ENCODE data around the gene DCTN2.
"Not testable (repeated sequence)": the region's sequence is repeated elsewhere in the genome, so short reads cannot be mapped to it uniquely, and the experiment has no call there.

The DCTN2 gene

DNA sequence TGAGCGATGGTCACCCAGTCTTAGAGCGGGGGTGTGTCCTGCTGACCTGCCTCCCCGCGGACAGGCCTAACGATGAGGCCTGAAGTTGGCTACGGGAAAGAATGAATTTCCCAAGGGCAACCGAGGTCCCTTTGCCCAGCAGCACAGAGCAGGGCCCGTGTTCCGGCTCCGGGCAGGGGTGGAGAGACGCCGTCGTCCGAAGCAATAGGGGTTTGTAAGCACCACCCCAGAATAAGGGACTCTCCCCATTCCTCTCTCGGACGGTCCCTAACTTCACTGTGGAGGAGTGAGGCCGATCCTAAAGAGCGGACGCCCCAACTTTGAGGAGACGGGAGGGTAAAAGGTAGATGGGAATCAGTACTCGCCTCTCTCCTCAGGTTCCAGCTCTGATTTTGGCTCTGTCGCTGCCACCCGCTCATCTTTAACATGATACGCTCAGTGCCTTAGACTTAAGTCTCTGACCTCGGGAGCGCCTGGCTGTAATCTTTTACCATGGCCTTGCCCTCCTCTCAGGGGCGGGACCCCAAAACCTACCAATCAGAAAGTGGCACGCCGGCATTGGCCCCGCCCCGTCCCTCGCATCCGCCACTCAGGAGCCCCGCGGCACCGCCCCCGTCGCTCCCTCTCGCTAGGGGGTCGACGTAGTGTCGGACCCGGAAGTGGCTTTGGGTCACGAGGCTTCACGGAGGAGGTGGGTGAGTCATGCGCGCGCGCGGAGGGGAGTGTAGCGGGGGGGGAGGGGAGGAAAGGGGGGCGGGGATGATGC lies 26.8 kb downstream of the DCTN2 start, which contains the start of gene DDIT3:
Gene DDIT3 (minus strand): TSS at position 462 of the 766 bp plus-strand sequence. CDS start 3,108 bp downstream, outside the sequence.
- peak; percentile 98 for DNase-seq (ENCODE audit: low spot score)
- TF ChIP-seq, protein P1, sequence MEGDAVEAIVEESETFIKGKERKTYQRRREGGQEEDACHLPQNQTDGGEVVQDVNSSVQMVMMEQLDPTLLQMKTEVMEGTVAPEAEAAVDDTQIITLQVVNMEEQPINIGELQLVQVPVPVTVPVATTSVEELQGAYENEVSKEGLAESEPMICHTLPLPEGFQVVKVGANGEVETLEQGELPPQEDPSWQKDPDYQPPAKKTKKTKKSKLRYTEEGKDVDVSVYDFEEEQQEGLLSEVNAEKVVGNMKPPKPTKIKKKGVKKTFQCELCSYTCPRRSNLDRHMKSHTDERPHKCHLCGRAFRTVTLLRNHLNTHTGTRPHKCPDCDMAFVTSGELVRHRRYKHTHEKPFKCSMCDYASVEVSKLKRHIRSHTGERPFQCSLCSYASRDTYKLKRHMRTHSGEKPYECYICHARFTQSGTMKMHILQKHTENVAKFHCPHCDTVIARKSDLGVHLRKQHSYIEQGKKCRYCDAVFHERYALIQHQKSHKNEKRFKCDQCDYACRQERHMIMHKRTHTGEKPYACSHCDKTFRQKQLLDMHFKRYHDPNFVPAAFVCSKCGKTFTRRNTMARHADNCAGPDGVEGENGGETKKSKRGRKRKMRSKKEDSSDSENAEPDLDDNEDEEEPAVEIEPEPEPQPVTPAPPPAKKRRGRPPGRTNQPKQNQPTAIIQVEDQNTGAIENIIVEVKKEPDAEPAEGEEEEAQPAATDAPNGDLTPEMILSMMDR (IDR thresholded peaks at IDR 0.05; ENCODE audit: borderline replicate concordance, control extremely low read depth, extremely low read depth, insufficient read depth, missing control alignments), result no peak
- in situ Hi-C loops (cut with MboI; ENCODE audit: low sequenced_read_pairs, unreplicated experiment), result no loop called here

DNA sequence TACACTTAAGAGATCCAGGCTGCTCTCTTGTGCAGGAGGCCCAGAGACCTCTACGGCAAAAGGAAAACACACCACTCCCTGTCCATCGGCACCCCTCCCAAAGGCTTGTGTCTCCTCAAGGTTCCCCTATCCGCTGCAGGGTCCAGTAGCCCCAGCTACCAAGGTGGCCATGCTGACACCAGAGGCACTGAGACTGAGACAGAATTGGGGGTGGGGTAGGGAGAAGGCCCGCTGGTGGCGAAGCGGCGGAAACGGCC lies 27.3 kb downstream of the DCTN2 start:
- in situ Hi-C loops (cut with MboI; ENCODE audit: low sequenced_read_pairs, unreplicated experiment), result no loop called here

DNA sequence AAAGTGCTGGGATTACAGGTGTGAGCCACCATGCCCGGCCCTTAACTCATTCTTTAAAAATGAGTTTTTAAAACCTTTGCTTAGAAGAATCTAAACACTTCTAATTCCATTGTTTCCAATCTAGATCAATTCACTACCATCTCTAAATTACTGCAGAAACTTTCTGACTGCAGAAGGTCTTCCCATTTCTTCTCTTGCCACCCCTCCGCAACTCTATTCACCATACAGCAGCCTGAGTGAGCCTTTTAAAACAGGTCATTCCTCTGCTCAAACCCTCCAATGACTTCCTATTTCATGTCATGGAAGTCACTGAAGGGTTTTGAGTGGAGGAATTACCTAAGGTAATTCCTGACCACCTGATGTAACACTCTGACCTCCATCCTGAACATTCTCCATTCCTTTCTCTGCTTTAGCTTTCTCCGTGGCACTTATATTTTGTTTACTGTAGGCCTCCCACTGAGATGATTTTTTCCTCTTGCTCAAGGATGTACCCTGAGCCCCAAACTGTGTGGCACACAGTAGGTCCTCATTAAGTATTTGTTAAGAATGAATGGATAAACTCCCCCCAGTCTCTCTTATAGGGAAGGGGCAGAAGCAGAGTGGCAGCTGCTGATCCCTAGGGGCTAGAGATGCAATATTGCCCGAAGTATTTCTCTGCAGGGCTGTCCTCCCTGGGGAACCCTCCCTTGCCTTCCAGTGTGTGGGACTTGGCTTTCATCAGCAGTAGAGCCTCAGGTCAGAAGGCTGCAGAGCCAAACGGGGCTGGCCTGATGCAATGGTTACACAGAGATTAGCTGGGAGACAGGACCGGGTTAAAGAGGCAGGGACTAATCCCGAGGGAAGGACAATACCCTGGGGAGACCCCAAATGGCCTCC lies 27.8 kb downstream of the DCTN2 start:
- TF ChIP-seq, protein P1 (IDR thresholded peaks at IDR 0.05; ENCODE audit: borderline replicate concordance, control extremely low read depth, extremely low read depth, insufficient read depth, missing control alignments), result no peak
- DNase-seq (ENCODE audit: low spot score), result no peak
- in situ Hi-C loops (cut with MboI; ENCODE audit: low sequenced_read_pairs, unreplicated experiment), result no loop called here

More for the DNA sequence above, 27.3 kb downstream of the DCTN2 start:
- peak; percentile 57 for DNase-seq (ENCODE audit: low spot score)
- TF ChIP-seq, protein P1 (IDR thresholded peaks at IDR 0.05; ENCODE audit: borderline replicate concordance, control extremely low read depth, extremely low read depth, insufficient read depth, missing control alignments), result no peak

DNA sequence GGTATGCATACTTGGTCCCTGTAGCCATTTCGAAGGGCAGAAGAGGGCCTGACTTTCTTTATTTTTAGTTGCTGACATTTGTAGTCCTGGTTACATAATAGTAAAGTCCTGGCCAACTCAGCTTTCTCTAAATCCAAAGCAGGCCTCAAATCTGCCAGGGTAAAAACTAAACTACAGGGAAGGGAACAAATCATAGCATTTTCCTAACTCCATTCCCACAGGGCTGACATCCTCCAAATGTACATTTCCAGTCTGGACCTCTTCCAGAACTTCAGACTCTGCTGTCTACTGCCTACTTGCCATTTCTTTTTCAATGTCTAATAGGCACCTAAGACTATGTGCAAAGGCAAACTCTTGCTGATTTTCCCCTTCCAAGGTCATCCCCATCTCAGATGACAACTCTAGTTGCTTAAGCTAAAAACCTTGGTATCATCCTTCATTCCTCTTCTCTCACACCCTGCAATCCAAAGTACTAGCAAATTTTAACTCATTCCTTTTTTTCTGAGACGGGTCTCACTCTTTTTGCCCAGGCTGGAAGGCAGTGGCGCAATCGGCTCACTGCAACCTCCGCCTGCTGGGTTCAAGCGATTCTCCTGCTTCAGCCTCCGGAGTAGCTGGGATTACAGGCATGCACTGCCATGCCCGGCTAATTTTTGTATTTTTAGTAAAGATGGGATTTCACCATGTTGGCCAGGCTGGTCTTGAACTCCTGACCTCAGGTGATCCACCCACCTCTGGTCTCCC lies 28.6 kb downstream of the DCTN2 start:
- DNase-seq (ENCODE audit: low spot score), result no peak
- in situ Hi-C loops (cut with MboI; ENCODE audit: low sequenced_read_pairs, unreplicated experiment), result no loop called here
- TF ChIP-seq, protein P1 (IDR thresholded peaks at IDR 0.05; ENCODE audit: borderline replicate concordance, control extremely low read depth, extremely low read depth, insufficient read depth, missing control alignments), result no peak

DNA sequence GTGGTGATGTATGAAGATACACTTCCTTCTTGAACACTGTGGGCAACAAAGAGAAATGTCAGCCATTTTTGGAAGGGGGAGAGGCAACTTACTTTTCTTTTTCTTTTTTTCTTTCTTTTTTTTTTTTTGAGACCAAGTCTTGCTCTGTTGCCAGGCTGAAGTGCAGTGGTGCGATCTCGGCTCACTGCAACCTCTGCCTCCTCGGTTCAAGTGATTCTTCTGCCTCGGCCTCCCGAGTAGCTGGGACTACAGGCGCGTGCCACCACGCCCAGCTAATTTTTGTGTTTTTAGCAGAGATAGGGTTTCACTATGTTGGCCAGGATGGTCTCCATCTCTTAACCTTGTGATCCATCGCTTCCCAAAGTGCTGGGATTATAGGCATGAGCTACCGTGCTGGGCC lies 29.3 kb downstream of the DCTN2 start:
- in situ Hi-C loops (cut with MboI; ENCODE audit: low sequenced_read_pairs, unreplicated experiment); DNase-seq (ENCODE audit: low spot score): not testable (repeated sequence)

DNA sequence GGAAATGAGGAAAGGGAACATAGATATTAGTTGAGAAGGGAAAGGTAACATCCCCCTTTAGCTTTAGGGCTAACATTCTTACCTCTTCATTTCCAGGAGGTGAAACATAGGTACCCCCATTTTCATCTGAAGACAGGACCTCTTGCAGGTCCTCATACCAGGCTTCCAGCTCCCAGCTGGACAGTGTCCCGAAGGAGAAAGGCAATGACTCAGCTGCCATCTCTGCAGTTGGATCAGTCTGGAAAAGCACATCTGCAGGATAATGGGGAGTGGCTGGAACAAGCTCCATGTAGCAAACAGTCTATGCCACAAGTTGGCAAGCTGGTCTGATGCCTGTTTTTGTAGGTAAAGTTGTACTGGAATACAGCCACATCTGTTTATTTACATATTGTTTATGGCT lies 29.8 kb downstream of the DCTN2 start:
- in situ Hi-C loops (cut with MboI; ENCODE audit: low sequenced_read_pairs, unreplicated experiment), result no loop called here
- TF ChIP-seq, protein P1 (IDR thresholded peaks at IDR 0.05; ENCODE audit: borderline replicate concordance, control extremely low read depth, extremely low read depth, insufficient read depth, missing control alignments), result no peak
- no peak for DNase-seq (ENCODE audit: low spot score)
